PC-9 (cell line): Measurements from ENCODE around the gene BPIFB3.

Experiments used
- EZH2 ChIP-seq: fragments of 200-600 bp; sonication (generic); IDR thresholded peaks from 2 replicates; pipeline ENCODE4 v1.8.0; 2017; ENCODE audit warnings: antibody characterized with exemption, low read depth
- TF ChIP-seq, protein P1 (sequence below): fragments of 200-600 bp; sonication (generic); conservative IDR thresholded peaks from 2 replicates; pipeline ENCODE4 v1.6.1; 2017; ENCODE audit warnings: mixed run types, antibody characterized with exemption, mild to moderate bottlenecking, moderate library complexity

DNA sequence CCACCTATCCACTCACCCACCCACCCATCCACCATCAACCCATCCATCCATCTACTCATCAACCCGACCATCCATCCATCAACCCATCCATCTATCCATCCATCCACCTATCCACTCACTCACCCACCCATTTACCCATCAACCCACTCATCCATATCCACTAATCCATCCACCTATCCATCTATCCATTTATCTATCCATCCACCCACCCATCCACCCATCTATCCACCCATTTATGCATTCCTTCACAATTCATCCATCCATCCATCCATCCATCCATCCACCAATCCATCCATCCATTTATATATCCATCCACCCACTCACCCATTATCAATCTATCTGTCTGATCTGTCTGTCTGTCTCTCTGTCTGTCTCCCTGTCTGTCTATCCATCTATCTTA, 39.9 kb downstream of the BPIFB3 start:
- TF ChIP-seq, protein P1, sequence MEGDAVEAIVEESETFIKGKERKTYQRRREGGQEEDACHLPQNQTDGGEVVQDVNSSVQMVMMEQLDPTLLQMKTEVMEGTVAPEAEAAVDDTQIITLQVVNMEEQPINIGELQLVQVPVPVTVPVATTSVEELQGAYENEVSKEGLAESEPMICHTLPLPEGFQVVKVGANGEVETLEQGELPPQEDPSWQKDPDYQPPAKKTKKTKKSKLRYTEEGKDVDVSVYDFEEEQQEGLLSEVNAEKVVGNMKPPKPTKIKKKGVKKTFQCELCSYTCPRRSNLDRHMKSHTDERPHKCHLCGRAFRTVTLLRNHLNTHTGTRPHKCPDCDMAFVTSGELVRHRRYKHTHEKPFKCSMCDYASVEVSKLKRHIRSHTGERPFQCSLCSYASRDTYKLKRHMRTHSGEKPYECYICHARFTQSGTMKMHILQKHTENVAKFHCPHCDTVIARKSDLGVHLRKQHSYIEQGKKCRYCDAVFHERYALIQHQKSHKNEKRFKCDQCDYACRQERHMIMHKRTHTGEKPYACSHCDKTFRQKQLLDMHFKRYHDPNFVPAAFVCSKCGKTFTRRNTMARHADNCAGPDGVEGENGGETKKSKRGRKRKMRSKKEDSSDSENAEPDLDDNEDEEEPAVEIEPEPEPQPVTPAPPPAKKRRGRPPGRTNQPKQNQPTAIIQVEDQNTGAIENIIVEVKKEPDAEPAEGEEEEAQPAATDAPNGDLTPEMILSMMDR, result no peak
- TF ChIP-seq EZH2, result no peak
